ENCODE data around the gene MTHFD2L. TPM values are rescaled to one million over a fixed set of nuclear protein-coding genes. Genes with fewer than 3 reads are reported as not detected.
"Not testable (repeated sequence)": the region's sequence is repeated elsewhere in the genome, so short reads cannot be mapped to it uniquely, and the experiment has no call there.

Gene MTHFD2L
- total RNA-seq, 1 experiment from 2014 or later, result 24.1 TPM

DNA sequence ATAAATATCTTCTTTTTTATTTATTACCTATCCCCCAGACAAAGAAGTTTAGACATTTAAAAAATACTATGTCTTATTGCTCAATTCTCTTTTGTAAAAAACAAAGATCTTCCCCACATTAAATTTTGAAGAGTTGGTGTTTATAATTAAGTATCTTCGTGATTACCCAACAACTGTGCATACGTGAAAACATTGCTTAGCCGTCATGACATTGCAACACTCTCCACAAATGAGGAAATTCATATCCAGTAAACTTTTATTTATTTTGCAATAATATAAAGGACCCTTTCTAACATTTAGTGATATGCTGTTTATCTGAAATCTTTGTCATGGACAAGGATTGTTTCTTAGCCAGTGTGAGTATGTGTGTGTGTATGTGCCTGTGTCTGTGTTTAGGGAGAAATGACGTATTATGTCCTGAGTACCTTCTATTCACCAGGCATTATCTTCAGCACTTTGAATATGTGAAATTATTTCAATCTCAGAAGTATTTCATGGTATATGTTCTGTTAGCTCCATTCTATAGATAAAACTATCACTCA lies 180.9 kb downstream of the MTHFD2L start:
- TF ChIP-seq, protein P1, sequence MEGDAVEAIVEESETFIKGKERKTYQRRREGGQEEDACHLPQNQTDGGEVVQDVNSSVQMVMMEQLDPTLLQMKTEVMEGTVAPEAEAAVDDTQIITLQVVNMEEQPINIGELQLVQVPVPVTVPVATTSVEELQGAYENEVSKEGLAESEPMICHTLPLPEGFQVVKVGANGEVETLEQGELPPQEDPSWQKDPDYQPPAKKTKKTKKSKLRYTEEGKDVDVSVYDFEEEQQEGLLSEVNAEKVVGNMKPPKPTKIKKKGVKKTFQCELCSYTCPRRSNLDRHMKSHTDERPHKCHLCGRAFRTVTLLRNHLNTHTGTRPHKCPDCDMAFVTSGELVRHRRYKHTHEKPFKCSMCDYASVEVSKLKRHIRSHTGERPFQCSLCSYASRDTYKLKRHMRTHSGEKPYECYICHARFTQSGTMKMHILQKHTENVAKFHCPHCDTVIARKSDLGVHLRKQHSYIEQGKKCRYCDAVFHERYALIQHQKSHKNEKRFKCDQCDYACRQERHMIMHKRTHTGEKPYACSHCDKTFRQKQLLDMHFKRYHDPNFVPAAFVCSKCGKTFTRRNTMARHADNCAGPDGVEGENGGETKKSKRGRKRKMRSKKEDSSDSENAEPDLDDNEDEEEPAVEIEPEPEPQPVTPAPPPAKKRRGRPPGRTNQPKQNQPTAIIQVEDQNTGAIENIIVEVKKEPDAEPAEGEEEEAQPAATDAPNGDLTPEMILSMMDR (IDR thresholded peaks at IDR 0.05; ENCODE audit: unreplicated experiment), result no peak
- H3K4me1 Mint-ChIP-seq (ENCODE audit: low read depth, unreplicated experiment), result no peaks in the 10 kb centered on the region
- intact Hi-C loops (cut with micrococcal nuclease; ENCODE audit: unreplicated experiment), result no loop called here
- no peaks in the 10 kb centered on the region for H3K36me3 Mint-ChIP-seq (ENCODE audit: insufficient read depth, unreplicated experiment)
- no TSS peak for BruUV-seq (replicated peaks)
- DNase-seq, result no peak
- CTCF ChIA-PET, result no interaction called here
- H3K9me3 Mint-ChIP-seq (ENCODE audit: low read depth, unreplicated experiment), result peaks cover 2% of the 10 kb centered on the region
- H3K27ac Mint-ChIP-seq (ENCODE audit: unreplicated experiment), result no peak overlapping the region
- H3K4me3 Mint-ChIP-seq (ENCODE audit: low read depth, unreplicated experiment), result no peak overlapping the region
- H3K27me3 Mint-ChIP-seq (ENCODE audit: unreplicated experiment), result no peaks in the 10 kb centered on the region

DNA sequence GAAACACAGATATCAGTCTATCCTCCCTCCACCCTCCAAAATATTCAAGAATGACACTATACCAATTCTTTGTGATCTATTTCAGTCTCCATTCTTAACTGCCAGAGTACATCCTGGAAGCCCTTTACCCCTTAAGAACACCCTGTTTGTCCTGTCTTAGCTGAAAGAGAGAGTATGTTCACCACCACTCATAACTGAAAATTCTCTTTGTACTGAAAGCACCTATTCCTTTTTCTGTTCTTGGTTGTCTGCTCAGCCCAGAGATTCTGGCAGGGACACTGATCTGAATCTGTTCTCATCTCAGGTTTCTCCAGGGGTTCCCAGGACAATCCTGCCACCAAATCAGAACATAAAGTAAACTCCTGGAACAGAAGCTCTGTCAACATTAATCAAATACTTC lies 181.6 kb downstream of the MTHFD2L start:
- H3K36me3 Mint-ChIP-seq (ENCODE audit: insufficient read depth, unreplicated experiment), result no peaks in the 10 kb centered on the region
- TF ChIP-seq, protein P1 (IDR thresholded peaks at IDR 0.05; ENCODE audit: unreplicated experiment), result no peak
- BruUV-seq (replicated peaks), result no TSS peak
- no peak for DNase-seq
- no peak overlapping the region for H3K4me3 Mint-ChIP-seq (ENCODE audit: low read depth, unreplicated experiment)
- no peaks in the 10 kb centered on the region for H3K27me3 Mint-ChIP-seq (ENCODE audit: unreplicated experiment)
- CTCF ChIA-PET, result no interaction called here
- H3K4me1 Mint-ChIP-seq (ENCODE audit: low read depth, unreplicated experiment), result no peaks in the 10 kb centered on the region
- H3K9me3 Mint-ChIP-seq (ENCODE audit: low read depth, unreplicated experiment), result peaks cover 1% of the 10 kb centered on the region
- H3K27ac Mint-ChIP-seq (ENCODE audit: unreplicated experiment), result no peak overlapping the region
- intact Hi-C loops (cut with micrococcal nuclease; ENCODE audit: unreplicated experiment), result no loop called here

DNA sequence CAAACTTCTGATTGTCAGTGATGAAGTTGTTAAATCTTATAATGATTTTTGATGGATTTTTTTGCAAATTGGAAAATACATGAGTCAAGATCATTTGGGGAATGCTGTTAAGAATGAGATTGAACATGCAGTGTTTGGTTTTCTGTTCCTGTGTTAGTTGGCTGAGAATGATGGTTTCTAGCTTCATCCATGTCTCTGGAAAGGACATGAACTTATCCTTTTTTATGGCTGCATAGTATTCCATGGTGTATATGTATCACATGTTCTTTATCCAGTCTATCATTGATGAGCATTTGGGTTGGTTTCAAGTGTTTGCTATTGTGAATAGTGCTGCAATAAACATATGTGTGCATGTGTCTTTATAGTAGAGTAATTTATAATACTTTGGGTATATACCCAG lies 182.5 kb downstream of the MTHFD2L start:
- H3K4me1 Mint-ChIP-seq (ENCODE audit: low read depth, unreplicated experiment); CTCF ChIA-PET; DNase-seq; BruUV-seq (replicated peaks); H3K4me3 Mint-ChIP-seq (ENCODE audit: low read depth, unreplicated experiment); H3K36me3 Mint-ChIP-seq (ENCODE audit: insufficient read depth, unreplicated experiment); intact Hi-C loops (cut with micrococcal nuclease; ENCODE audit: unreplicated experiment); H3K9me3 Mint-ChIP-seq (ENCODE audit: low read depth, unreplicated experiment); H3K27ac Mint-ChIP-seq (ENCODE audit: unreplicated experiment); H3K27me3 Mint-ChIP-seq (ENCODE audit: unreplicated experiment): not testable (repeated sequence)

DNA sequence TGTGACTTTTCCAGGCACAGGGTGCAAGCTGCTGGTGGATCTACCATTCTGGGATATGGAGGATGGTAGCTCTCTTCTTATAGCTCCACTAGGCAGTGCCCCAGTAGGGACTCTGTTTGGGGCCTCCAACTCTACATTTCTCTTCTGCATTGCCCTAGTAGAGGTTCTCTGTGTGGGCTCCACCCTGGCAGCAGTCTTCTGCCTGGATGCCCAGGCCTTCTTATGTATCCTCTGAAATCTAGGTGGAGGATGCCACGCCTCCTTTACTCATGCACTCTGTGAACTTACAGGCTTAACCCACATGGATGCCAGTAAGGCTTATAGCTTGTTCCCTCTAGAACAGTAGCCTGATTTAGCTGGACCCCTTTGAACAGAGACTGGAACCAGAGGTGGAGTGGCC lies 186.1 kb downstream of the MTHFD2L start:
- Mint-ChIP-seq H3K27ac (ENCODE audit: unreplicated experiment) (no peak overlapping the region), H3K4me3 (ENCODE audit: low read depth, unreplicated experiment) (no peak overlapping the region), H3K4me1 (ENCODE audit: low read depth, unreplicated experiment) (no peaks in the 10 kb centered on the region), H3K36me3 (ENCODE audit: insufficient read depth, unreplicated experiment) (no peaks in the 10 kb centered on the region), H3K9me3 (ENCODE audit: low read depth, unreplicated experiment) (peaks cover 5% of the 10 kb centered on the region), H3K27me3 (ENCODE audit: unreplicated experiment) (no peaks in the 10 kb centered on the region)
- intact Hi-C loops (cut with micrococcal nuclease; ENCODE audit: unreplicated experiment), result no loop called here
- CTCF ChIA-PET, result no interaction called here
- TF ChIP-seq, protein P1 (IDR thresholded peaks at IDR 0.05; ENCODE audit: unreplicated experiment), result no peak
- no peak for DNase-seq
- BruUV-seq (replicated peaks), result no TSS peak

Other genes starting within 250 kb of the MTHFD2L start
- gene PF4, start 176.1 kb upstream of the MTHFD2L start, total RNA-seq (2022), result 0.93 and 1.3 TPM in 2 replicates
- gene PPBP, start 169.9 kb upstream of the MTHFD2L start, total RNA-seq (2022), result not detected in 2 replicates
- gene CXCL5, start 159.4 kb upstream of the MTHFD2L start, total RNA-seq (2022), result 1,110 and 1,906 TPM in 2 replicates
- 80.8 and 153 TPM in 2 replicates for gene CXCL3, start 119.4 kb upstream of the MTHFD2L start, total RNA-seq (2022)
- 110 and 189 TPM in 2 replicates for gene CXCL2, start 58.9 kb upstream of the MTHFD2L start, total RNA-seq (2022)
- gene EPGN, start 150.4 kb downstream of the MTHFD2L start, total RNA-seq (2022), result 0.40 and 0.51 TPM in 2 replicates
- 413 and 422 TPM in 2 replicates for gene EREG, start 207.0 kb downstream of the MTHFD2L start, total RNA-seq (2022)

Measured in Calu3 (cell line).